ENCODE data around the gene LUC7L2.

Gene LUC7L2

GRCh38 chr7:139340037-139340807, 19.5 kb upstream of the LUC7L2 start:
- in situ Hi-C loops (cut with MboI; ENCODE audit: low pct_unique_long_range_greater_than_20kb, low sequenced_read_pairs, unreplicated experiment), result no loop called here
- peak; percentile 91 for DNase-seq (ENCODE audit: low spot score)
- TF ChIP-seq CTCF (IDR thresholded peaks at IDR 0.05; ENCODE audit: extremely low read depth, insufficient read depth, missing control alignments), result peak; percentile 83

GRCh38 chr7:139340808-139341057, 19.0 kb upstream of the LUC7L2 start:
- DNase-seq (ENCODE audit: low spot score), result no peak
- in situ Hi-C loops (cut with MboI; ENCODE audit: low pct_unique_long_range_greater_than_20kb, low sequenced_read_pairs, unreplicated experiment), result no loop called here
- no peak for TF ChIP-seq CTCF (IDR thresholded peaks at IDR 0.05; ENCODE audit: extremely low read depth, insufficient read depth, missing control alignments)

- peak; percentile 80 for DNase-seq (ENCODE audit: low spot score)
- in situ Hi-C loops (cut with MboI; ENCODE audit: low pct_unique_long_range_greater_than_20kb, low sequenced_read_pairs, unreplicated experiment), result no loop called here
- peak; percentile 45 for TF ChIP-seq CTCF (IDR thresholded peaks at IDR 0.05; ENCODE audit: extremely low read depth, insufficient read depth, missing control alignments)
Observed at GRCh38 chr7:139341058-139341775, 18.5 kb upstream of the LUC7L2 start, which contains the start of gene FMC1. Gene FMC1 (plus strand): TSS chr7:139341337. CDS start chr7:139341385, 48 bp downstream.

- in situ Hi-C loops (cut with MboI; ENCODE audit: low pct_unique_long_range_greater_than_20kb, low sequenced_read_pairs, unreplicated experiment), result no loop called here
- no peak for DNase-seq (ENCODE audit: low spot score)
- TF ChIP-seq CTCF (IDR thresholded peaks at IDR 0.05; ENCODE audit: extremely low read depth, insufficient read depth, missing control alignments), result no peak
Observed at GRCh38 chr7:139341776-139342226, 17.9 kb upstream of the LUC7L2 start.

- in situ Hi-C loops (cut with MboI; ENCODE audit: low pct_unique_long_range_greater_than_20kb, low sequenced_read_pairs, unreplicated experiment), result no loop called here
- no peak for TF ChIP-seq CTCF (IDR thresholded peaks at IDR 0.05; ENCODE audit: extremely low read depth, insufficient read depth, missing control alignments)
- DNase-seq (ENCODE audit: low spot score), result no peak
Observed at GRCh38 chr7:139345042-139345441, 14.7 kb upstream of the LUC7L2 start.

GRCh38 chr7:139351027-139351426, 8.7 kb upstream of the LUC7L2 start:
- in situ Hi-C loops (cut with MboI; ENCODE audit: low pct_unique_long_range_greater_than_20kb, low sequenced_read_pairs, unreplicated experiment), result no loop called here
- TF ChIP-seq CTCF (IDR thresholded peaks at IDR 0.05; ENCODE audit: extremely low read depth, insufficient read depth, missing control alignments), result no peak
- DNase-seq (ENCODE audit: low spot score), result no peak
